Adrenal gland (tissue), 5 donors: Measurements from ENCODE around the gene CBLN3.
A peak's percentile ranks its signal among the peaks of the same experiment; 100 is the strongest.

Experiments used
- POLR2A ChIP-seq, 2 donors: fragments of 450-650 bp; IDR thresholded peaks; one replicate each; pipeline ENCODE4 v1.6.1; 2017; ENCODE audit warnings: antibody characterized with exemption in 2 of 2, mild to moderate bottlenecking in 2 of 2, moderate library complexity in 1 of 2
- TF ChIP-seq, protein P1 (sequence below), 6 experiments: fragments of 450-650 bp in 4 of 6; fragments of 200-600 bp in 2 of 6; sonication (generic) in 1 of 6; IDR thresholded peaks; 1 replicate in 5 of 6; 2 replicates in 1 of 6; pipeline versions ENCODE4 v1.5.1 to v1.8.0; 2016 to 2021; ENCODE audit warnings: antibody characterized with exemption in 6 of 6, mild to moderate bottlenecking in 2 of 6, moderate library complexity in 1 of 6
- donor health status: DM: no; HTN: no; CAD: no.

DNA sequence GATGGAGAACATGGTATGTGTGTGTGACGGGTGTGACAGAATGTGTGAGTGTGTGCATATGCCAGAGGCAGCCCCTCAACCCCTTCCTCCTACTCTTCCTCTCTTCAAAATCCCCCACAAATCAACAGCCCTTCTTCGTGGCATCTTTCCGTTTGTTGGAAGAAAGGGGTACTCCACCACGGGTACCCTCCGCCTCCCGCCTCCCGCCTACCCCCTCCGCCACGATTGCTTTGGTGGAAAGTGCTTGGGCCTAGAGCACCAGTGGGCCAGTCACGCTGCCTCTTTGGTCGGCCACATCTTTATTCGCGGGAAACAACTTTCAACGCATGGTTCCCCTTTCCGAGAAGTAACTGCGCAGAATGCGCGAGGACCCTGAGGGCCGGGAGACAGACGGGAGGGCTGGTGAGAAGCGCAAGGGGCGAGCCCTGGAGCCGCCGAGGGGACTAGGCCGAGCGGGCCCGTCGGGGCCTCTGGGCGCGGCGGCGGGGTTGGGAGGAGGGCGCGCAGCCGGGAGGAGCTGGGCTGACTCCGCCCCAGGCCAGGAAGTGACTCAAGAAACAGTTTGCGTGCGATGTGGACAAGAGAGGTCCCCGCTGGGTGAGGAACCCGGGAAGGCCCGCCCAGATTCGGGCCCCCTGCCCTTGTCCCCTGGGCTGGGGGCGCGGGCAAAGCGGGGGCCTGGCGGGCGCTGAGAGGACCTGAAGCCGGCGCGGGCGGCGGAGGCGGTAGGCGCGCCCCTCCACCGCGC is at the start of gene CBLN3, which contains the start of gene KHNYN:
- peak; percentile 96 for TF ChIP-seq POLR2A (IDR thresholded peaks at IDR 0.05)
- TF ChIP-seq, protein P1, sequence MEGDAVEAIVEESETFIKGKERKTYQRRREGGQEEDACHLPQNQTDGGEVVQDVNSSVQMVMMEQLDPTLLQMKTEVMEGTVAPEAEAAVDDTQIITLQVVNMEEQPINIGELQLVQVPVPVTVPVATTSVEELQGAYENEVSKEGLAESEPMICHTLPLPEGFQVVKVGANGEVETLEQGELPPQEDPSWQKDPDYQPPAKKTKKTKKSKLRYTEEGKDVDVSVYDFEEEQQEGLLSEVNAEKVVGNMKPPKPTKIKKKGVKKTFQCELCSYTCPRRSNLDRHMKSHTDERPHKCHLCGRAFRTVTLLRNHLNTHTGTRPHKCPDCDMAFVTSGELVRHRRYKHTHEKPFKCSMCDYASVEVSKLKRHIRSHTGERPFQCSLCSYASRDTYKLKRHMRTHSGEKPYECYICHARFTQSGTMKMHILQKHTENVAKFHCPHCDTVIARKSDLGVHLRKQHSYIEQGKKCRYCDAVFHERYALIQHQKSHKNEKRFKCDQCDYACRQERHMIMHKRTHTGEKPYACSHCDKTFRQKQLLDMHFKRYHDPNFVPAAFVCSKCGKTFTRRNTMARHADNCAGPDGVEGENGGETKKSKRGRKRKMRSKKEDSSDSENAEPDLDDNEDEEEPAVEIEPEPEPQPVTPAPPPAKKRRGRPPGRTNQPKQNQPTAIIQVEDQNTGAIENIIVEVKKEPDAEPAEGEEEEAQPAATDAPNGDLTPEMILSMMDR (IDR thresholded peaks at IDR 0.05), result no peak
